Hematopoietic multipotent progenitor cell treated with erythropoietin and hydrocortisone succinate and interleukin-3 and kit ligand, for 15 days (in vitro differentiated cells): ENCODE results near the gene PFKFB4.
"Not testable (repeated sequence)": the region's sequence is repeated elsewhere in the genome, so short reads cannot be mapped to it uniquely, and the experiment has no call there.

Experiments
- DNase-seq: peaks from one replicate; pipeline ENCODE4 v3.0.0-alpha.2; 2015; ENCODE audit warnings: low spot score

The PFKFB4 gene

DNA sequence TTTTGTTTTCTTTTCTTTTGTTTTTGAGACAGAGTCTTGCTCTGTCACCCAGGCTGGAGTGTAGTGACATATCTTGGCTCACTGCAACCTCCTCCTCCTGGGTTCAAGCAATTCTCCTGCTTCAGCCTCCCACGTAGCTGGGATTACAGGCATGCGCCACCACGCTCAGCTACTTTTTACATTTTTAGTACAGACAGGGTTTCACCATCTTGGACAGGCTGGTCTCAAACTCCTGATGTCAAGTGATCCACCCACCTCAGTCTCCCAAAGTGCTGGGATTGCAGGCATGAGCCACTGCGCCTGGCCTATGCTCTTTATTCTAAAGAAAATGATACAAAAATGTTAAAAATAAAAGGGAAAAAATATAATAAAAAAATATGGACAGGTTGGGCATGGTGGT lies 25.9 kb downstream of the PFKFB4 start:
- DNase-seq: not testable (repeated sequence)

DNA sequence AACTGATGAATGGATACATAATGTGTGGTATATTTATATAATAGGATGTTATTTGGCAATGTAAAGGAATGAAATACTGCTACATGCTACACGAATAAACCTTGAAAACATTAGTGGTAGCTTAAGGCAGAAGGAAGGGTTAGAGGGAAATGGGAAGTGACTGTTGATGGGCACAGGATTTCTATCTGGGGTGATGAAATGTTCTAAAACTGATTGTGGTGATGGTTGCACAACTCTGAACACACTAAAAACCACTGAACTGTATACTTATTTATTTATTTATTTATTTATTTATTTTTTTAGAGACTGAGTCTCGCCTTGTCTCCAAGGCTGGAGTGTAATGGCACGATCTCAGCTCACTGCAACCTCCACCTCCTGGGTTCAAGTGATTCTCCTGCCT lies 27.8 kb downstream of the PFKFB4 start:
- DNase-seq: no peak

DNA sequence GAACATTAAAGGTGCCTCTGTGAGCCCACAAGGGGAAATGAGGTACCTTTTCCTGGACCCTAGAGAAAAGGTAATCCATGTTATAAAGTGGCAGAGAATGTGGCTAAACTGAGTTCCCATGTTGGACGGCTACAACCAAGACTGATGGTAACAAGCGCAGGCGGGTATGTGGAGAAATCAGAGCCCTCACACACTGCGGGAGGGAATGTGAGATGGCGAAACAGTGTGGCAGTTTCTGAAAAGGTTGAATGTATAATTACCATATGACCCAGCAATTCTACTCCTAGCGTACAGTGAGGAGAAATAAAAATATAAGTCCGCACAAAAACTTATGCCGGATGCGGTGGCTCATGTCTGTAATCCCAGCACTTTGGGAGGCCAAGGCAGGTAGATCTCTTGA lies 28.6 kb downstream of the PFKFB4 start:
- DNase-seq: no peak

DNA sequence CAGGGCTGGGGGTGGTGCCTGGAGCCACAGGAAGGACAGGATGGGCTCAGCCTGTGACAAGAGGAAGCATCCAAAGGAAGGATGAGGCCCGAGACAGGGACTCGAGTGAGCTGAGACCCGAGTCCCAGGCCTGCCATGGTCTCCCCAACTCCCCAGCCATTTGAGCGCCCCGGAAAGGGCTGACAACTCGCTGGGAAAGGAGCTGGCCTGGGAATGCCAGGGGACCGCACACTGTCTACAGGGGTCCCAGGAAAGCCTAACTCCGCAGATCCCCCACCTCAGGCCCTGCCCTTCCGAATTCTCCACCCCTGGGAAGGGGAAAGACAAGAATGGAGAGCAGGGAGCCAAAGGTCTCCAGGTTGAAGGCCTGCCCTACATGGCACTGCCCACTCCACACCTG lies 31.6 kb downstream of the PFKFB4 start:
- no peak for DNase-seq

DNA sequence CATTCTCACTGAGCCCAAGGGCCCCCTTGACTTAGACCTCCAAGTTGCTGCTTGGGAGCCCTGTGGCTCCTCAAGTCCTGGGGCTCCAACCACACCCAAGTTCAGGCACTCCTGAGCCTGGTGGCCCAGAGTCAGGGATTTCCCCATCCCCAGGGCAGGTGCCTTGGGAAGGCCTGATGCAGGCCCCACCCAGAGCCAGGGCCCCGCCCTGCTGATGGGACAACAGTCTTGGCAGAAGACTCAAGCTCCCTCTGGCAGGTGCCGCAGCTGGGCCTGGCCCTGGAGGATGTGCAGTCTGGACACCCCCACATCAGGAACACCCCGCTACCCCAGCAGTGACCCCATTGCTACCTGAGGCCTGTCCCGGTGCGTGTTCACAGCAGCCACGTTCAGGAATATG lies 35.0 kb downstream of the PFKFB4 start:
- DNase-seq: no peak

DNA sequence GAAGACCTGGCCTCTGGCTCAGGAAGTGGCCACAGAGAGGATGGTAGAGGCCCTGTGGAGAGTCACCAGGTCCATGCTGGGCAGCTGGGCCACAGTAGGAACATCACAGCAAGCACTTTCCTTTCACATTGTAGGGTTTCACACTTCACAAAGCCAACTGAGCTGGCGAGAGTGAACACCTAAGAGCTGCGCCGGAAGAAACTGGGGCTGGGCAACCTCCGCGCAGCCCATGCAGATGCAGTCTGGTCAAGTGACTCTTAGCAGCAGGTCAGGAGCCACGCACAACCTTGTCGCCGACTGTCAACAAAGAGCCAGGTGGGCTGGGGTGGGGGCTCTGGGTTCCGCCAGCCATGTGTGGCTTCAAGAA lies 37.3 kb downstream of the PFKFB4 start:
- no peak for DNase-seq

DNA sequence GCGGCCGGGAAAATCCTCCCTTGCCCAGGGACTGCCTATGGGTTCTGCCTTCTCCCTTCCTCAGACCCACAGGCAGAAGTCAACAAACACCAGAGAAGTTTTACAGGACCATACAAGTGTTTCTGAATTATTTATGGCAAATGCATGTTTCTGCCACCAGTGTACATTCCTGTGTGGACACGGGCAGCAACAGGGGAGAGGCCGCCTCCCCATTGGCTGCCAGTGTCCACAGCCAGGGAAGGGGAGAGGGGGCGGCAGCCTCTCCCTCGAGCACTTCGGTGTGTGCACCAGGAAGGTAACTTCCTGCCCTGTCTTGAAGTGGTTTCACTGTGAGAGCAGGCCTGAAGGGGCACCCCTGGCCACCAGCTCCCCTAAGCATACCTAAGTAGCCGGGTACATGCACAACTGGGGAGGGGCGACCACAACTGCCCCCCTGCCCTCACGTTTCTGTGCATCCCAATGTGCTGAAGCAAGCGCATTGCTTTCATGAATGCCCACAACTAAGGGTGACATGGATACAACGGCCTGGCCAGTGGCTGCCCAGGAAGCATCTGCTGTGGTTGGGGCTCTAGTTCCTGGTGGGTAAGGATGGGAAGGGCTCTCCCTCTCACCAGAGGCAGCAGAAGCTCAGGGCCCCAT lies 37.8 kb downstream of the PFKFB4 start:
- DNase-seq: no peak

DNA sequence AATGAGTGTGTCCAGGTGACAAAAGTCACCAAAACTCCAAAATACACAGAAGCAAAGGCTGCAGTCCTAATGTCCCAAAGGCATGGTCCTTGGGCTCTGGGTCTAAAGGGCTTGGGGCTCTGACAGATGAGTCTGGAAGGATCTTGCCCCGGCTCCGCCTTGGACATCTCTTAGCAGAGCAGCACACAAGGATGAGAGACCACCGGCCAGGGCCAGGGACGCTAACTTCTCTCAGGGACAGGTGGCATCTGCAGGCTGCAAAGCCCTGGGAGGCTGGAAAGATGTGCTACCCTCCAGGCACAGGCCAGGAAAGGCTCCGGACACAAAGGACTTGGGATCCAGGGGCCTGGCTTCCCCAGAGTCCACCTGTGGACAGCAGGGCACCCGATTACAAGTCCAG lies 38.5 kb downstream of the PFKFB4 start:
- no peak for DNase-seq

DNA sequence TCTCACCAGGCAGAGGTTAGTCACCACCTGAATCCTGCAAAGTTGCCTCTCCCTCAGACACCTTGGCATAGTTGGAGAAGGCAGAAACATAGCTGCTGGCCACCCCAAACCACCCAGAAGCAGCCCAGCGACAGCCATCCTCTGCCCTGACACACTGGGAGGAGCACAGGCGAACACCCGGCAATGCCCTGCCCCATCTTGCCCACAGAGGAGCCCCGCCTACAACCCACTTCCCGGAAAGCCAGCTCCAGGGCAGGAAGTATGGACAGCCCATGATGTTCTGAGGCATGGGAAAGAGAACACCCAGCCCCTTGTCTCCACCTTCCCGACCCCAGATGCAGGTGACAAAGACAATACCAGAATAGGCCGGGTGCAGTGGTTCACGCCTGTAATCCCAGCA lies 40.0 kb downstream of the PFKFB4 start:
- DNase-seq: no peak

DNA sequence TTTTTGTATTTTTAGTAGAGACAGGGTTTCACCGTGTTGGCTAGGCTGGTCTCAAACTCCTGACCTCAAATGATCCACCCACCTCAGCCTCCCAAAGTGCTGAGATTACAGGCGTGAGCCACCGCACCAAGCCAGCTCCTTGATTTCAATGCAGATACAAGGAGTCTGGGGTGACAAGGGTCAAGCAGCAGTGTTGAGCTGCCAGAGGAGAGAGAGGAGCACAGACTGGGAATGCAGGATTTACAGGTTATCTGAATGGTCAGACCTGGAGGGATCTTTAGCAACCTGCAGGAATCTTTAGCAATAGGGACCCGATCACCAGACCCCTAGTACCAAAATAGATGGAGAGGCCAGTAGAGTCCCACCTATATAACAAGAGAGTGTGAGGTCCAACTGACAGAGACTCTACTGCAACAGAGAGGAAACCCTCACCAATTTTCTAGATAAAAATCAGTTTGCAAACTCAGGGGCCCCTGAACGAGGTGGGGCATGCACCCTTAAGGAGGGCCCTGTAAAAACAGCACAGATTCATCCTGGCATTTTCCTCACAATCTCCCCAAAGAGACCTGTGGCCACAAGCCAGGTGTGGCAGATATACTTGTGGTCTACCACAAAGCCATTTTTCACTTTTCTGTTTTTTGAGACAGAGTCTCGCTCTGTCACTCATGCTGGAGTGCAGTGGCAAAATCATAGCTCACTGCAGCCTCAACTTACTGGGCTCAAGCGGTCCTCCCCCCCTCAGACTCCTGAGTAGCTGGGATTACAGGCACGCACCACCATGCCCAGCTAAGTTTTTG lies 42.0 kb downstream of the PFKFB4 start:
- no peak for DNase-seq

DNA sequence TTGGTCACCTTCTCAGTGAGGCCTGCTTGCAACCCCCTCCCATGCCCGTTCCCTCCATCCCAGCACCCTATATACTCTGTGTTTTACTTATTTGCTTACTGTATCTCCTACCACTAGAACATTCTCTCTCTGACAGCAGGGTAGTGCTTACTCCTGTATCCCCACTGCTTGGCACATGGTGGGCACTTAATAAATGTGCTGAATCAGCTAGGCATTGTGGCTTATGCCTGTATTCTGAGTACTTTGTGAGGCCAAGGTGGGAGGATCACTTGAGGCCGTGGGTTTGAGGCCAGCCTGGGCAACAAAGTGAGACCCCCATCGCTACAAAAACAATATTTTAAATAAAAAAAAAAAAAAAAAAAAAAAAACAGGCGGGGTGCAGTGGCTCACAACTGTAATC lies 45.1 kb downstream of the PFKFB4 start:
- no peak for DNase-seq

DNA sequence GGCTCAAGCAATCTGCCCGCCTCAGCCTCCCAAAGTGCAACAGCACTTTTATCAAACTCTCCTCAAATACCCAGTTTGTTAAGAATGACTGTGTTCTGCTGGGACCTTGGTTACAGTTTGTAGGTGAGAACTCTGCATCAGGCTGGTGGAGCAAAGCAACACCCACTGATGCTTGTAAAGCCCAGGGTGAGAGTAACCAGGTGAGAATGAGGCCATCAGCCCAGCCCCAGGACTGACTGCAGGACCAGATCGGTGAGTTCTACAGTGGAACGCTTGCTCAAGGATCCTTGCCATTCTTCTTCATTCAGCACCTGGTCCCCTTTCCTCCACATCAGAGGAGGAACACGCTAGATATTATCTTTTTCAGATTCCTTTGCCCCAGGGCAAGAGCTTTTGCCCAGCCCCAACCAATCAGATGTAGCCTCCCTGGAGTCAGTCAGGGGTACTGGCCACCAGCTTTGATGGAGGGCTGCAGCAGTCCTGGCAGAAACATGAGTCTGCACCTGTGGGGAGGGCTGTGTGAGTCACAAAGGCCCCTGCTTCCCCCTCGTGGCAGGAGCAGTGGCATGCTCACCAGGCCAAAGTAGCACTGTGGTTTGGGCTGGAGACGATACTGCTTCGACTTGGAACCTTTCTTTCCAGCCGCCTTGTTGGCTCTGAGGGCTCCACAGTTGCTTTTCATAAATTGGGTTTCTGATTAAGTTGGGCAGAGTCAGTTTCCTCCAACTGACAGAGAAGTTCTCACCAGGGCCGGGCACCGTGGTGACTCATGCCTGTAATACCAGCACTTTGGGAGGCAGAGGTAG lies 49.1 kb downstream of the PFKFB4 start:
- peak; percentile 71 for DNase-seq

DNA sequence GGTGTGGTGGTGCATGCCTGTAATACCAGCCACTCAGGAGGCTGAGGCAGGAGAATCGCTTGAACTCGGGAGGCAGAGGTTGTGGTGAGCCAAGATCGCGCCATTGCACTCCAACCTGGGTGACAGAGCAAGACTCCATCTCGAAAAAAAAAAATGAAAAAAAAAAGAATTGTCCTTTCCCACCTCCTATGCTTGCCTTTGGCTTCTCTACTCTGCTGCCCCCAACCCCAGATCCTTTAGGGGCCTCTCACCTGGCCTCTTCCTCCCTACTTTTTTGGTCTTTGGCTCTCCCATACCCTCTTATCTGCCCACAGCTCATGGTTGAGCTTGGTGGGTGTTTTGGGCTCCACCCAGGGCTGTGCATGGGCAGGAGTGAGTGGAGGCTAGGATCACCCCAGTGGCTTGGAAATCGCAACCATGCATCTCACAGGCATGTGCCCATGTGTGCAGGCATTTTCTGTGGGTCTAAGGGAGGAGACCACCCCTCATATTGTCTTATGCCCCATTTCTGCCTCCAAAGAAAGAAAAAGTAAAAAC lies 50.6 kb downstream of the PFKFB4 start:
- DNase-seq: peak; percentile 70

DNA sequence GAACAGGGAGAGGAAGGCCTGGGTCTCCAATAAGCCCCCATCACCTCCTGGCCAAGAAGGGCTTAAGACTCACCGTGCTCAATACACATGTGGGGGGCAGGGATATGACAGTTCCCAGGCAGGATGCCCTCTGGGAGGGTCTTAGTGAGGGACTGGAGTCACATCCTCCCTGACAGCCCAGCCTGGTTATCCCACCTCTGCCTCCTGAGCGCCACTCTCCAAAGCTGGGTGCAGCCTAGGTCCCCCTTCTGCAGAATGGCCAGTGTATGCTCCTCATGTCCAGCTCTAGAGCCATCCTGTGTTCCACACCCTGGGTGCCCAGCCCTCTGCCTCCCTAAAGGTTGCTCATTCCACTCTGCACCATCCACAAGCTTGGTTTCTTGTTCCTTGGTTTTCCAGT lies 51.5 kb downstream of the PFKFB4 start:
- DNase-seq: no peak

DNA sequence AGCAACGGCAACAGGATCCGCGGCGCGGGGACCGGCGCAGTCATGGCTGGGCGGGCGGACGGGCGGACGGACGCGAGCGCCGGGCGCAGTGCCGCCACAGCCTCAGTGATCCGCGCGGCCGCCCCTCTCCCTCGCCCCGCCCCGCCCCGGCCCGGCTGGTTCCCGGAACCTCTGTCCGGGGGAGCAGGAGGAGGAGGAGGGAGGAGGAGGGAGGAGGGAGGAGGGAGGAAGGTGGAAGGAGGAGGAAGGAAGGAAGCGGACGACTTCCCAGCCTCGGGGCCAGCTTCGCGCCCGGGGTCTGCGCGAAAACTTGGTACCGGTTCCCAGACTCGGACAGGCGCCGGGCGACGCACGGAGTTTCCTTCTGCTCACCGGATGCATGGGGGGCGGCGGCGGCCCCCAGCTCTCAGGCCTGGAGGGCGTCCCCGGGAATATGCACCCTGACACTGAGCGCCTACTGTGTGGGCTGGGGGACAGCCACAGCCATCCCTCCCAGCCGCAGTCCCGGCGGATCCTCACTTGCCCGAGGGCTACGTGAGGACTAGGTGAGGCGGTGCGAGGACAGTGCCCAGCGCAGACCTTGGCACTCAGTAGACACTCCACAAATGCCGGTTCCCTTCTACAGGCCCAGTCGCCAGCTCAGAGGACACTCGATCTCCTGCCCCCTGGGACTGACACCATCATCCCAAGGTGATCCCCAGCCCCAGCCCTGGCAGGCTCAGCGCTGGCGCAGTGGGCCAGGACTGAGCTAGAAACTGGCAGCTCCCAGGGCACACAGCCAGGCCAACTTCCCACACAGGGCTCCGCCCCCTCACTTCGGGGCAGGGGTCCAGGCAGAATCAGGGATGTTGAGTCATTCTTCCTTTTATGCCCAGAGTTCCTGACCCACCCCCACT lies 52.3 kb downstream of the PFKFB4 start, which contains the start of gene SHISA5:
SHISA5 (minus strand) TSS at position 124 of the 896 bp plus-strand sequence; CDS start at position 44, 80 bp downstream.
- DNase-seq: peak; percentile 59

DNA sequence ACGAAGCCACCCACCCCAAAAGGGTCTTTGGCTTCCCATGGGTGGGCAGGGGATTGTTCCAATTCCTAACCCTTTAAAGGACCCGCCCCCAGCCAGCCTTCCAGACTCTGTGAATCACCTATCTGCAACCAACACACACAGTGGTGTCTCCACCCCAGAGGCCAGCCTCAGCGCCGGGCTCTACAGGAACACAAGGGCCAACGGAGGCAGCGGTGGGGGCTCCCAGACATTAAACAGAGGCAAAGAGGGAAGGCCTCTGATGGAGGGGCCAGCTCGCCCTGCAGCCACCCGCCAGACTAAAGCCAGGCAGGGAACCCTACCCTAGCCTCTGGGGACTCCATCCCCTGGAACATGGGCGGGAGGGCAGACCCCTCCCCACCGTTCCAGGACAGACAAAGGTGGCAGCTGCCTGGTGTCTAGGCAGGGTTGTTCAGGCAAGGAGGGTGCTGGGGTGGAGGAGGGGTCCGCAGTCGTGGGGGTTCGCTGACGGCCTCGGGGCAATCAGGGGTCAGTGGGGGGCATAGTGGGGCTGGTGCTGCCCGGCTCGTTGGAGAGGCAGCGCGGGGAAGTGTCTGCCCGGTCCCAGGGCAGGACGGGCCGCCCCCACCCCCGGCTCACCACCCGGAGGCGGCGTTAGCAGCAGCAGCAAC lies 53.1 kb downstream of the PFKFB4 start:
- peak; percentile 78 for DNase-seq

DNA sequence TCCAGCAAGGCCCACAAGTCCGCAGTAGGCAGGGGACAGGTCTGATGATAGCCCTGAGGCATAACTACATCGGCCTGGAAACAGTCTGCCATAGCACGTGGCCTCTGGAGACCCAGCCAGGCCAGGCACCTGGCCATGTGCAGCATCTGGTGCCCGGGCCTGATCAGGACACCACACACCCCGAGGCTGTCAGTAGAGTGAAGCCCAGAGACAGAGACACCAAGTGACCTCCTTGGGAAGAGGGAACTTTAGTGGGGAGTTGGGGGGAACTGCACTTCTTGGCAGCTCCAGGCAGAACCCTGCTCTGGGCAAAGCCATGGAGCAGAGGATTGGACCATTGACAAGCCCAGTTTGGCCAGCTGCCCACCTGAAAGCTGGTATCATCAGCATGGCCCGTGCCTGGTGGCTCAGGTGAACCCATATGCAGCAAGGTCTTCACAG lies 53.9 kb downstream of the PFKFB4 start:
- DNase-seq: peak; percentile 61

DNA sequence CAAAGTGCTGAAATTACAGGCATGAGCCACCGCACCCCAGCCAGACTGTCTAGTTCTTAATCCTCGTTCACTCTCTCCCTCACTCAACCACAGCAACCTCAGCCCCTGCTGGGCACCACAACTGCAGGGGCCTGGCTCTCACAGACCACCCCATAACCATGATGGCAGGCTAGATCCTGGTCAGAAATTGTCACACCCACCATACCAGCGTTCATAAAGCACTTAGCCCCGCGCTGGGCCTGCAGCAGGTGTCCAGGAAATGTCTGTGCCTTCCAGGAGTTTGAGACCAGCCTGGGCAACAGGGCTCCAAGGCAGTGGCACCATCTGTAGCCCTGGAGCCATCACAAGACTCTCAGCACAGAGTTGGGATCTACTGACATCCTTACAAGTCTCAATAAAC lies 54.5 kb downstream of the PFKFB4 start:
- DNase-seq: no peak

DNA sequence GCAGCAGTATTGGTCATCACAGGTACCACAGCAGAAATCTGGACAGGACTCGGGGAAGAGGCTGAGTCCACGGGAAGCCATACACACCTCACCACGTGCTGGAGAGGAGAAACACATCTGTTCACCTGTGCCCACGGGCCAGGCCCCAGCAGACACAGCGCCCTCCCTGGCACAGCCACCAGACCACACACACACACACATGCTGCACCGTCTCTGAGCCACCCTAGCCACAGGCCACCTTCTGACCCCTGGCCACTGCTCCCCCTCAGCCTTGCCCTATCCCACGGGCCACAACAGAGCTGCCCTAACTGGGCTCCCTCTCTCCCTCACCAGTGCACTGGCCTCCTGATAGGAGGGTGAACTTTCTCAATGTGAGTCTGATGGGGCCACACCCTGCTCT lies 55.4 kb downstream of the PFKFB4 start:
- peak; percentile 8 for DNase-seq

DNA sequence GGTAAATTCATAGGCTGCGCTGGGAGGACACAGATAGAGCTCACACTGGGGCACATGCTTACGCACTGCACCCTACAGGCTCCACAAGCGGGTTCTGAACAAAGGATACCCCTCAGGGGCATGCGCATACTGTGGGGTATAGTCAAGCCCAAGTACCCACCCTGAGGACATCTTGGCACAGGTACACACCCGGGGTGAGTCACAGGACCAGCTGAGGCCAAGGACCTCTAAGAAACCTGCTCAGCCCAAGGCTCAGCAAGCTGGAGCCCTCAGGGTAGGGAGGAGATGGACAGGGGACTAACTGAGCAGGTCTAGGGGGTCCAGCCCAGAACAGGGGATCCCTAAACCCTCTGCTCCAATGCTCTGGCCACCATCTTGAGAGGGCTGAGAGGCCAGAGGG lies 55.9 kb downstream of the PFKFB4 start:
- DNase-seq: peak; percentile 20

DNA sequence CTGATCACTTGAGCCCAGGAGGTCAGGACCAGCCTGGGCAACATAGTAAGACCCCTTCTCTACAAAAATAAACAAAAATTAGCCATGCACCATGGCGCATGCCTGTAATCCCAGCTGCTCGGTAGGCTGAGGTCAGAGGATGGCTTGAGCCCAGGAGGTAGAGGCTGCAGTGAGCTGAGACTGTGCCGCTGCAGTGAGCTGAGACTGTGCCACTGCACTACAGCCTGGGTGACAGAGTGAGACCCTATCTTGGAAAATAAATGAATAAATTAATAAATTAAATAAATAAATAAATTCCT lies 63.5 kb downstream of the PFKFB4 start:
- no peak for DNase-seq
